ENCODE data around the gene NTN4. TPM values are rescaled to one million over a fixed set of nuclear protein-coding genes. Genes with fewer than 3 reads are reported as not detected.

NTN4 gene
- total and polyA plus RNA-seq, 10 of the 15 experiments (the other 5 are each of a cell fraction or from before 2014, with no cell fraction given): 0.15 TPM; not detected in 9

GRCh38 chr12:95637471-95638155 is 153.0 kb downstream of the NTN4 start:
- Histone ChIP-seq H4K20me1 (ENCODE audit: control insufficient read depth, insufficient read depth) (no peaks in the 10 kb centered on the region), H3K4me3 (no peak overlapping the region), H3K27me3 (replicated peaks in 1 of 2; ENCODE audit: control insufficient read depth in 2 of 2, insufficient read depth in 2 of 2, low read length in 1 of 2) (peaks cover 0 to 3% of the 10 kb centered on the region in 2 experiments; a peak in 3 of 4 replicates), H3K9me3 (replicated peaks; ENCODE audit: control insufficient read depth, insufficient read depth, low read length) (no peaks in the 10 kb centered on the region), H3K9ac (ENCODE audit: control insufficient read depth, insufficient read depth, low read length) (no peak overlapping the region), H3K27ac (ENCODE audit: control insufficient read depth, insufficient read depth) (no peak overlapping the region), H3K4me2 (ENCODE audit: control insufficient read depth, insufficient read depth) (no peak overlapping the region), H3K4me1 (ENCODE audit: control insufficient read depth, insufficient read depth, low read length) (no peaks in the 10 kb centered on the region), H3K36me3 (ENCODE audit: control insufficient read depth in 2 of 2, insufficient read depth in 2 of 2, low read length in 1 of 2) (no peaks in the 10 kb centered on the region), H3K79me2 (ENCODE audit: control insufficient read depth, insufficient read depth, low read length) (no peaks in the 10 kb centered on the region), H2AFZ (ENCODE audit: control insufficient read depth, low read depth, low read length) (no peak overlapping the region)
- intact Hi-C loops (cut with micrococcal nuclease; ENCODE audit: unreplicated experiment): no loop called here
- no peak for TF ChIP-seq ZBTB33 (IDR thresholded peaks at IDR 0.05)
- no peak for TF ChIP-seq ZNF274 (IDR thresholded peaks at IDR 0.05; ENCODE audit: insufficient read depth, insufficient read length)
- TF ChIP-seq GATAD2B (conservative IDR thresholded peaks at IDR 0.05; ENCODE audit: low read depth): no peak
- TF ChIP-seq NR2C2 (IDR thresholded peaks at IDR 0.05; ENCODE audit: borderline replicate concordance, control insufficient read depth, insufficient read length, low read depth): no peak
- TF ChIP-seq POLR2A (IDR thresholded peaks at IDR 0.05; ENCODE audit: low read depth, low read length): no peak
- TF ChIP-seq SKIL (IDR thresholded peaks at IDR 0.05; ENCODE audit: low read depth, poor library complexity, severe bottlenecking): no peak
- TF ChIP-seq YBX1 (IDR thresholded peaks at IDR 0.05): no peak
- TF ChIP-seq, protein P1, sequence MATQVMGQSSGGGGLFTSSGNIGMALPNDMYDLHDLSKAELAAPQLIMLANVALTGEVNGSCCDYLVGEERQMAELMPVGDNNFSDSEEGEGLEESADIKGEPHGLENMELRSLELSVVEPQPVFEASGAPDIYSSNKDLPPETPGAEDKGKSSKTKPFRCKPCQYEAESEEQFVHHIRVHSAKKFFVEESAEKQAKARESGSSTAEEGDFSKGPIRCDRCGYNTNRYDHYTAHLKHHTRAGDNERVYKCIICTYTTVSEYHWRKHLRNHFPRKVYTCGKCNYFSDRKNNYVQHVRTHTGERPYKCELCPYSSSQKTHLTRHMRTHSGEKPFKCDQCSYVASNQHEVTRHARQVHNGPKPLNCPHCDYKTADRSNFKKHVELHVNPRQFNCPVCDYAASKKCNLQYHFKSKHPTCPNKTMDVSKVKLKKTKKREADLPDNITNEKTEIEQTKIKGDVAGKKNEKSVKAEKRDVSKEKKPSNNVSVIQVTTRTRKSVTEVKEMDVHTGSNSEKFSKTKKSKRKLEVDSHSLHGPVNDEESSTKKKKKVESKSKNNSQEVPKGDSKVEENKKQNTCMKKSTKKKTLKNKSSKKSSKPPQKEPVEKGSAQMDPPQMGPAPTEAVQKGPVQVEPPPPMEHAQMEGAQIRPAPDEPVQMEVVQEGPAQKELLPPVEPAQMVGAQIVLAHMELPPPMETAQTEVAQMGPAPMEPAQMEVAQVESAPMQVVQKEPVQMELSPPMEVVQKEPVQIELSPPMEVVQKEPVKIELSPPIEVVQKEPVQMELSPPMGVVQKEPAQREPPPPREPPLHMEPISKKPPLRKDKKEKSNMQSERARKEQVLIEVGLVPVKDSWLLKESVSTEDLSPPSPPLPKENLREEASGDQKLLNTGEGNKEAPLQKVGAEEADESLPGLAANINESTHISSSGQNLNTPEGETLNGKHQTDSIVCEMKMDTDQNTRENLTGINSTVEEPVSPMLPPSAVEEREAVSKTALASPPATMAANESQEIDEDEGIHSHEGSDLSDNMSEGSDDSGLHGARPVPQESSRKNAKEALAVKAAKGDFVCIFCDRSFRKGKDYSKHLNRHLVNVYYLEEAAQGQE (IDR thresholded peaks at IDR 0.05; ENCODE audit: low read depth, low read length): no peak
- no peak for TF ChIP-seq KLF5 (IDR thresholded peaks at IDR 0.05; ENCODE audit: partially characterized antibody)
- TF ChIP-seq BHLHE40 (IDR thresholded peaks at IDR 0.05; ENCODE audit: borderline replicate concordance in 1 of 2, low read depth in 2 of 2, low read length in 1 of 2): no peak
- TF ChIP-seq RCOR1 (conservative IDR thresholded peaks at IDR 0.05; ENCODE audit: low read depth, low read length): no peak
- TF ChIP-seq RB1 (IDR thresholded peaks at IDR 0.05; ENCODE audit: borderline replicate concordance): no peak
- TF ChIP-seq POLR2AphosphoS2 (IDR thresholded peaks at IDR 0.05; ENCODE audit: low read depth, low read length): no peak
- no peak for TF ChIP-seq PAX5 (IDR thresholded peaks at IDR 0.05; ENCODE audit: borderline replicate concordance, low read depth, low read length)
- no peak for TF ChIP-seq DPF2 (IDR thresholded peaks at IDR 0.05)
- RAD21 ChIA-PET (ENCODE audit: unreplicated experiment): no interaction called here
- POLR2A ChIA-PET: no interaction called here
- CTCF ChIA-PET: no interaction called here
- in situ Hi-C loops (cut with MboI): no loop called here
- ATAC-seq: no peak
- FAIRE-seq: no peak
- 15% methylated on average over 8 of the region's 8 CpGs for WGBS (ENCODE audit: insufficient coverage, insufficient replicate concordance, low lambda C conversion rate, missing lambda C conversion rate)
- no TSS peak for BruUV-seq (replicated peaks)
- DNase-seq (ENCODE audit: low read depth, low spot score): no peak
- SMC1A ChIA-PET (ENCODE audit: uncharacterized antibody, unreplicated experiment): no interaction called here
